Osteocyte (in vitro differentiated cells): ENCODE results near the gene MAP1B. TPM values are rescaled to one million over a fixed set of nuclear protein-coding genes. Genes with fewer than 3 reads are reported as not detected.
A peak's percentile ranks its signal among the peaks of the same experiment; 100 is the strongest.

Experiments
- DNase-seq: peaks from one replicate; pipeline ENCODE4 v3.0.0; 2021; ENCODE audit warnings: mixed read lengths; ENCODE audit not compliant: unreplicated experiment; ENCODE audit errors: extremely low spot score
- H3K27ac Mint-ChIP-seq: one replicate; pipeline ENCODE4 v1.8.0; 2021; ENCODE audit warnings: mild to moderate bottlenecking, mixed read lengths; ENCODE audit not compliant: unreplicated experiment
- H3K27me3 Mint-ChIP-seq: one replicate; pipeline ENCODE4 v1.8.0; 2021; ENCODE audit warnings: mixed read lengths; ENCODE audit not compliant: unreplicated experiment
- H3K36me3 Mint-ChIP-seq: one replicate; pipeline ENCODE4 v1.8.0; 2021; ENCODE audit warnings: mixed read lengths; ENCODE audit not compliant: unreplicated experiment
- H3K4me1 Mint-ChIP-seq: one replicate; pipeline ENCODE4 v1.8.0; 2021; ENCODE audit warnings: mixed read lengths; ENCODE audit not compliant: unreplicated experiment
- H3K4me3 Mint-ChIP-seq: one replicate; pipeline ENCODE4 v1.8.0; 2021; ENCODE audit warnings: mild to moderate bottlenecking, moderate library complexity, mixed read lengths; ENCODE audit not compliant: unreplicated experiment
- H3K9me3 Mint-ChIP-seq: one replicate; pipeline ENCODE4 v1.8.0; 2021; ENCODE audit warnings: mixed read lengths; ENCODE audit not compliant: unreplicated experiment
- total RNA-seq: library from RNA; stranded (reverse); gene quantifications from 2 replicates; pipeline ENCODE4 v1.2.1, GENCODE V29; 2021
- TF ChIP-seq, protein P1 (sequence below): fragments of 200-600 bp; sonication (generic); IDR thresholded peaks from 2 replicates; pipeline ENCODE4 v1.5.0; 2021; ENCODE audit warnings: antibody characterized with exemption, mild to moderate bottlenecking, moderate library complexity

The MAP1B gene
- total RNA-seq, 1 donor from 2014 or later: 189 TPM

DNA sequence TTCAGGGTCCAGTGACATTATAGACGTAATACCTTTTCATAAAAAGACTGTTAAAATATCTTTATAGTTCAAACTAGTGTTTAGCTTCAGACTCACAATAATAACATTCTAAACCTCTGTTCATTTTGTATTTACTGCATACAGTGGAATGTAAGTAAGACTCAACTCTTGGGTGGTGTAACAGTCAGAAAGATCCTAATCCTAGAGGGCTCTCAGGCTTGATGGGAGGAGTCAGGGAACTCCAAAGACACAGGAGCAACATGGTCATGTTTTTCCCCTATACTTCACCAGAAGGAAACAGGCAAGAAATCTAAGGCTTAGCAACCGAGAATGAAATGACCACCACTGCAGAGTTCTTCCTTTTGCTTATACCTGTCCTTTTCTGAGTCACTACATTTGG, 130.1 kb downstream of the MAP1B start:
- Mint-ChIP-seq H3K27me3 (no peaks in the 10 kb centered on the region), H3K36me3 (peaks cover 6% of the 10 kb centered on the region), H3K27ac (no peak overlapping the region), H3K9me3 (no peaks in the 10 kb centered on the region), H3K4me3 (no peak overlapping the region), H3K4me1 (peaks cover 29% of the 10 kb centered on the region)
- no peak for DNase-seq
- TF ChIP-seq, protein P1, sequence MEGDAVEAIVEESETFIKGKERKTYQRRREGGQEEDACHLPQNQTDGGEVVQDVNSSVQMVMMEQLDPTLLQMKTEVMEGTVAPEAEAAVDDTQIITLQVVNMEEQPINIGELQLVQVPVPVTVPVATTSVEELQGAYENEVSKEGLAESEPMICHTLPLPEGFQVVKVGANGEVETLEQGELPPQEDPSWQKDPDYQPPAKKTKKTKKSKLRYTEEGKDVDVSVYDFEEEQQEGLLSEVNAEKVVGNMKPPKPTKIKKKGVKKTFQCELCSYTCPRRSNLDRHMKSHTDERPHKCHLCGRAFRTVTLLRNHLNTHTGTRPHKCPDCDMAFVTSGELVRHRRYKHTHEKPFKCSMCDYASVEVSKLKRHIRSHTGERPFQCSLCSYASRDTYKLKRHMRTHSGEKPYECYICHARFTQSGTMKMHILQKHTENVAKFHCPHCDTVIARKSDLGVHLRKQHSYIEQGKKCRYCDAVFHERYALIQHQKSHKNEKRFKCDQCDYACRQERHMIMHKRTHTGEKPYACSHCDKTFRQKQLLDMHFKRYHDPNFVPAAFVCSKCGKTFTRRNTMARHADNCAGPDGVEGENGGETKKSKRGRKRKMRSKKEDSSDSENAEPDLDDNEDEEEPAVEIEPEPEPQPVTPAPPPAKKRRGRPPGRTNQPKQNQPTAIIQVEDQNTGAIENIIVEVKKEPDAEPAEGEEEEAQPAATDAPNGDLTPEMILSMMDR: no peak

DNA sequence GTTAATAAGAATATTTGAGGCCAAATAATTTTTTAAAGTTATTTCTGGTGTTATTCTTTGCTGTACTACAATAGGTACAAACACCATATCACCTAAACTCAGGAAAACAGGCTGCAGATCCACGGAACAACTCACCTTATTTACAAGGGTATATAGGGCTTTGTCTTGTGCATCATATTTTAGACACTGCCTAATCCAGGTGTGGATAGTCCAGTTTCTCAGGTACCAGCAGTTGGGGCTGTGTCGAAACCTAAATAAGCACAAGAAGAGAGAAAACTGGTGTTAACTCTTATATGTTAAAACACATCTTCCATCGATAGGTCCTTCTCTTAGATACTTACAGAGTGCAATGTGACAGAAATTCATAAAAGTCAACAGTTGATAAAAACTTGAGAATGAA, 130.6 kb downstream of the MAP1B start:
- Mint-ChIP-seq H3K4me1 (peaks cover 31% of the 10 kb centered on the region), H3K27ac (peak overlapping the region; percentile 45), H3K9me3 (no peaks in the 10 kb centered on the region), H3K27me3 (no peaks in the 10 kb centered on the region), H3K4me3 (no peak overlapping the region), H3K36me3 (peaks cover 6% of the 10 kb centered on the region)
- no peak for DNase-seq
- TF ChIP-seq, protein P1: no peak

DNA sequence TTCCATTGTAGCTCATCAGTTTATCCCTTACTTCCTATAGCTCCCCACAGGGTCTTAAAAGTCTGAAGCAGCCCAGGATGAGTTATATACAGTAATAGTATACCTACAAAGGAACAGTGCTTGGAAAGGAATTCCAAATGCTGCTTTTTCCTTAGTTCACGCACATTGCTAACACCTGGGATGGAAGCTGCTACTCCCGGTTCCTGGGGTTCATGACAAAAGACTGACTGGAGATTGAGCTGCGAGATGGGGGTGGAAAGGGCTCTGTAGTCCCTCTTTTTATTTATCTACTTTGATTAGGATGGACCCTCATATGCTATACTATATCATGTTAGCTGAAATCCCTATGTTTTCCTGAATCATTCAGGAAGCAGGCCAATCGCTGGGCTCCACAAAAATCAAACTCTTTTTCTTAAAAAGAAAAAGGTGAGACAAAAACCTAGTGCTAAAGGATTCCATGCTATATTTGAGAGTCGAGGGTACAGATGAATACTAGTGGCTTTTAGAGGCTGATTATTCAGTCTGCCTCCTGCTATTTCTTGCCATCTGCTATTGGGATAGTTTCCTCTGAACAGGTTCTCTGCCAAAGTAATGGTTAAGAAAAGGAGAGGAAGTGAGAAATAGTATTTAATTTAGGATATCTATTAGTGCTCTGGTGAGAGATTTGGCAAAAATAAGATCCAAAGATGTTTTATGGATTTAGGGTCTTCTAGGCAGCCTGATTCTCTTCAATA, 131.6 kb downstream of the MAP1B start:
- H3K27ac Mint-ChIP-seq: peak overlapping the region; percentile 45
- H3K36me3 Mint-ChIP-seq: peaks cover 6% of the 10 kb centered on the region
- peaks cover 33% of the 10 kb centered on the region for H3K4me1 Mint-ChIP-seq
- H3K9me3 Mint-ChIP-seq: no peaks in the 10 kb centered on the region
- H3K4me3 Mint-ChIP-seq: no peak overlapping the region
- TF ChIP-seq, protein P1: no peak
- no peaks in the 10 kb centered on the region for H3K27me3 Mint-ChIP-seq
- no peak for DNase-seq

GRCh38 chr5:72241346-72242003, 134.2 kb downstream of the MAP1B start:
- H3K4me1 Mint-ChIP-seq: peaks cover 39% of the 10 kb centered on the region
- H3K27me3 Mint-ChIP-seq: no peaks in the 10 kb centered on the region
- DNase-seq: no peak
- TF ChIP-seq, protein P1: no peak
- no peak overlapping the region for H3K4me3 Mint-ChIP-seq
- peaks cover 6% of the 10 kb centered on the region for H3K36me3 Mint-ChIP-seq
- H3K9me3 Mint-ChIP-seq: no peaks in the 10 kb centered on the region
- peak overlapping the region; percentile 10 for H3K27ac Mint-ChIP-seq

- H3K4me3 Mint-ChIP-seq: no peak overlapping the region
- peaks cover 50% of the 10 kb centered on the region for H3K4me1 Mint-ChIP-seq
- H3K27ac Mint-ChIP-seq: no peak overlapping the region
- no peaks in the 10 kb centered on the region for H3K36me3 Mint-ChIP-seq
- DNase-seq: no peak
- H3K9me3 Mint-ChIP-seq: no peaks in the 10 kb centered on the region
- H3K27me3 Mint-ChIP-seq: no peaks in the 10 kb centered on the region
- TF ChIP-seq, protein P1: no peak
Observed at GRCh38 chr5:72242796-72243475, 135.7 kb downstream of the MAP1B start.
